Neural progenitor cell (in vitro differentiated cells): ENCODE data around the gene AGBL4.

ENCODE experiments used
- EZH2 ChIP-seq: fragments of 200-600 bp; sonication (generic); IDR thresholded peaks from 2 replicates; pipeline ENCODE4 v1.6.1; 2017; ENCODE audit warnings: antibody characterized with exemption, mild to moderate bottlenecking, moderate library complexity
- EZH2phosphoT487 ChIP-seq: fragments of 200-600 bp; sonication (generic); IDR thresholded peaks from 2 replicates; pipeline ENCODE4 v1.6.1; 2017; ENCODE audit warnings: antibody characterized with exemption

DNA sequence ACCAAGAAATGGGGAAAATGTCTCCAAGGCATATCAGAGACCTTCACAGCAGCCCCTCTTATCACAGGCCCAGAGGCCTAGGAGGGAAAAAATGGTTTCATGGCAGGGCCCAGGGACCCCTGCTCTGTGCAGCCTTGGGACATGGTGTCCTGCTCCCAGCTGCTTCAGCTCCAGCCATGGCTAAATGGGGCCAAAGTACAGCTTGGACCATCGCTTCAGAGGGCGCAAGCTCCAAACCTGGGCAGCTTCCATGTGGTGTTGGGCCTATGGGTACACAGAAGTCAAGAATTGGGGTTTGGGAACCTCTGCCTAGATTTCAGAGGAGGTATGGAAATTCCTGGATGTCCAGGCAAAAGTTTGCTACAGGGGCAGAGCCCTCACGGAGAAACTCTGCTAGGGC is 964.7 kb downstream of the AGBL4 start:
- no peak for TF ChIP-seq EZH2phosphoT487
- no peak for TF ChIP-seq EZH2
